Endothelial cell of umbilical vein (primary cell): ENCODE data around the gene NMRK2. TPM values are rescaled to one million over a fixed set of nuclear protein-coding genes. Genes with fewer than 3 reads are reported as not detected.

Experiments
- BruUV-seq: library from RNA; stranded (reverse); fragments of 400-500 nt; replicated peaks from 2 replicates; lab custom pipeline; 2021; lab: Mats Ljungman, UMichigan
- CTCF ChIA-PET: fragments of 300-600, 350-600 bp; sonication (Branson Sonifier 250); formaldehyde crosslinking; loops from one replicate; lab custom pipeline; 2021; ENCODE audit warnings: antibody characterized with exemption, inconsistent platforms; lab: Charles Lee
- POLR2A ChIA-PET: fragments of 300-600, 350-600 bp; sonication (Branson Sonifier 250); formaldehyde crosslinking; loops from one replicate; lab custom pipeline; 2021; ENCODE audit warnings: antibody characterized with exemption, inconsistent platforms; lab: Charles Lee
- DNase-seq: peaks from one replicate; pipeline ENCODE4 v3.0.0-alpha.2; 2011; ENCODE audit warnings: low read depth, low spot score
- FAIRE-seq: peaks from 2 replicates; lab custom pipeline; 2011; peaks lifted over from hg19 to GRCh38; lab: Jason Lieb, UNC
- H2AFZ ChIP-seq: 2 replicates; pipeline ENCODE4 v1.6.0; 2012; ENCODE audit warnings: low read depth, low read length, control low read depth, inconsistent platforms
- H3K27ac ChIP-seq: 2 replicates; pipeline ENCODE4 v1.5.1; 2011; ENCODE audit warnings: low read depth, mild to moderate bottlenecking, control low read depth, low read length, moderate library complexity; ENCODE audit not compliant: insufficient read depth
- H3K27me3 ChIP-seq, 2 experiments: 2 replicates each; pipeline versions ENCODE4 v1.6.0 to v1.6.1; 2011; ENCODE audit warnings: low read length in 2 of 2, mixed read lengths in 1 of 2; ENCODE audit not compliant: control insufficient read depth in 2 of 2, insufficient read depth in 2 of 2
- H3K36me3 ChIP-seq, 2 experiments: 2 replicates in 1 of 2; 3 replicates in 1 of 2; pipeline ENCODE4 v1.5.1; 2011; ENCODE audit warnings: low read length in 2 of 2, mild to moderate bottlenecking in 1 of 2, moderate library complexity in 1 of 2; ENCODE audit not compliant: control insufficient read depth in 2 of 2, insufficient read depth in 2 of 2; ENCODE audit errors: extremely low read depth in 1 of 2
- H3K4me1 ChIP-seq: 3 replicates; pipeline ENCODE4 v1.5.1; 2011; ENCODE audit warnings: mild to moderate bottlenecking, low read length; ENCODE audit not compliant: control insufficient read depth, insufficient read depth; ENCODE audit errors: extremely low read depth
- H3K4me2 ChIP-seq: 2 replicates; pipeline ENCODE4 v1.6.1; 2011; ENCODE audit warnings: low read length, control low read depth, mixed read lengths; ENCODE audit not compliant: insufficient read depth
- H3K4me3 ChIP-seq, 3 experiments: fragments of 200-600 bp in 1 of 3; sonication (generic), shearing (Covaris generic) in 1 of 3; replicated peaks in 1 of 3; 2 replicates each; pipeline ENCODE4 v1.5.1; 2011 to 2016; ENCODE audit warnings: control low read depth in 3 of 3, low read length in 3 of 3, mild to moderate bottlenecking in 2 of 3, inconsistent platforms in 1 of 3, low read depth in 1 of 3, moderate library complexity in 1 of 3; ENCODE audit not compliant: insufficient read depth in 1 of 3
- H3K79me2 ChIP-seq: 2 replicates; pipeline ENCODE4 v1.6.0; 2012; ENCODE audit warnings: low read length, inconsistent platforms; ENCODE audit not compliant: control insufficient read depth, insufficient read depth
- H3K9ac ChIP-seq: replicated peaks from 2 replicates; pipeline ENCODE3; 2011; ENCODE audit warnings: low read length, control low read depth; ENCODE audit not compliant: insufficient read depth; ENCODE audit errors: extremely low read depth
- H3K9me1 ChIP-seq: replicated peaks from 3 replicates; pipeline ENCODE4 v1.6.0; 2011; ENCODE audit warnings: mild to moderate bottlenecking, low read length; ENCODE audit not compliant: control insufficient read depth, insufficient read depth; ENCODE audit errors: extremely low read depth
- H3K9me3 ChIP-seq: replicated peaks from 2 replicates; pipeline ENCODE4 v1.5.1; 2012; ENCODE audit warnings: low read length, inconsistent platforms; ENCODE audit not compliant: control insufficient read depth, insufficient read depth
- H4K20me1 ChIP-seq: replicated peaks from 2 replicates; pipeline ENCODE3; 2011; ENCODE audit warnings: mild to moderate bottlenecking, low read length; ENCODE audit not compliant: control insufficient read depth, insufficient read depth; ENCODE audit errors: extremely low read depth
- CTCF ChIP-seq, 2 donors: IDR thresholded peaks; 1 replicate in 1 of 2; 2 replicates in 1 of 2; pipeline ENCODE4 v1.5.1; 2011; ENCODE audit warnings: low read length in 2 of 2, mild to moderate bottlenecking in 2 of 2, moderate library complexity in 2 of 2, control low read depth in 1 of 2, inconsistent platforms in 1 of 2, low read depth in 1 of 2; ENCODE audit not compliant: insufficient read depth in 1 of 2; ENCODE audit errors: extremely low read depth in 1 of 2
- EZH2 ChIP-seq: IDR thresholded peaks from 2 replicates; pipeline ENCODE4 v1.6.1; 2012; ENCODE audit warnings: borderline replicate concordance, low read depth, mild to moderate bottlenecking, moderate library complexity, low read length, inconsistent platforms; ENCODE audit not compliant: severe bottlenecking
- FOS ChIP-seq: IDR thresholded peaks from 2 replicates; pipeline ENCODE4 v1.6.1; 2011; ENCODE audit warnings: mild to moderate bottlenecking, low read length, moderate library complexity, borderline replicate concordance; ENCODE audit not compliant: insufficient read depth
- GATA2 ChIP-seq: IDR thresholded peaks from 2 replicates; pipeline ENCODE4 v1.7.0; 2011; ENCODE audit warnings: low read depth, mild to moderate bottlenecking, moderate library complexity, mixed read lengths, low read length; ENCODE audit not compliant: insufficient read length, insufficient read depth
- JUN ChIP-seq: IDR thresholded peaks from 2 replicates; pipeline ENCODE4 v1.6.1; 2011; ENCODE audit warnings: borderline replicate concordance, low read depth; ENCODE audit not compliant: insufficient read length, insufficient read depth
- MAX ChIP-seq: IDR thresholded peaks from 2 replicates; pipeline ENCODE4 v1.6.1; 2011; ENCODE audit not compliant: insufficient read depth, insufficient read length
- MYC ChIP-seq: IDR thresholded peaks from one replicate; pipeline ENCODE4 v1.6.1; 2011; ENCODE audit warnings: mild to moderate bottlenecking, low read depth, low read length
- POLR2A ChIP-seq: IDR thresholded peaks from 2 replicates; pipeline ENCODE4 v1.6.1; 2012; ENCODE audit warnings: low read depth, mild to moderate bottlenecking, control low read depth, low read length
- POLR2AphosphoS5 ChIP-seq: IDR thresholded peaks from 2 replicates; pipeline ENCODE4 v1.6.1; 2012; ENCODE audit warnings: low read depth, mild to moderate bottlenecking, control low read depth, low read length, moderate library complexity; ENCODE audit not compliant: insufficient read depth
- dilution Hi-C: fragments of 300-500 bp; cut with MboI; formaldehyde crosslinking; loops from one replicate; pipeline ENCODE4 v1.15.0; 2019; ENCODE audit warnings: low sequenced_read_pairs; ENCODE audit not compliant: extremely low pct_ligation_motif_present
- intact Hi-C: fragments of 100-400 bp; cut with micrococcal nuclease; formaldehyde crosslinking; loops from one replicate; pipeline ENCODE4 v1.10.0; 2022
- polyA plus RNA-seq, 4 experiments: library from polyadenylated mRNA; depleted of rRNA in 3 of 4; stranded (reverse) in 3 of 4; unstranded in 1 of 4; fragments of >200 nt; gene quantifications; 2 replicates each; pipeline versions ENCODE4 v1.2.1 to v1.2.3, GENCODE V29; 2011 to 2012; ENCODE audit warnings: missing spikeins in 1 of 4
- total RNA-seq: library from RNA; stranded (reverse); gene quantifications from 2 replicates; pipeline ENCODE4 v1.2.3, GENCODE V29; 2021

NMRK2 gene
- total and polyA plus RNA-seq, 2 donors (not counting 3 experiments of a cell fraction or from before 2014, with no cell fraction given): not detected

DNA sequence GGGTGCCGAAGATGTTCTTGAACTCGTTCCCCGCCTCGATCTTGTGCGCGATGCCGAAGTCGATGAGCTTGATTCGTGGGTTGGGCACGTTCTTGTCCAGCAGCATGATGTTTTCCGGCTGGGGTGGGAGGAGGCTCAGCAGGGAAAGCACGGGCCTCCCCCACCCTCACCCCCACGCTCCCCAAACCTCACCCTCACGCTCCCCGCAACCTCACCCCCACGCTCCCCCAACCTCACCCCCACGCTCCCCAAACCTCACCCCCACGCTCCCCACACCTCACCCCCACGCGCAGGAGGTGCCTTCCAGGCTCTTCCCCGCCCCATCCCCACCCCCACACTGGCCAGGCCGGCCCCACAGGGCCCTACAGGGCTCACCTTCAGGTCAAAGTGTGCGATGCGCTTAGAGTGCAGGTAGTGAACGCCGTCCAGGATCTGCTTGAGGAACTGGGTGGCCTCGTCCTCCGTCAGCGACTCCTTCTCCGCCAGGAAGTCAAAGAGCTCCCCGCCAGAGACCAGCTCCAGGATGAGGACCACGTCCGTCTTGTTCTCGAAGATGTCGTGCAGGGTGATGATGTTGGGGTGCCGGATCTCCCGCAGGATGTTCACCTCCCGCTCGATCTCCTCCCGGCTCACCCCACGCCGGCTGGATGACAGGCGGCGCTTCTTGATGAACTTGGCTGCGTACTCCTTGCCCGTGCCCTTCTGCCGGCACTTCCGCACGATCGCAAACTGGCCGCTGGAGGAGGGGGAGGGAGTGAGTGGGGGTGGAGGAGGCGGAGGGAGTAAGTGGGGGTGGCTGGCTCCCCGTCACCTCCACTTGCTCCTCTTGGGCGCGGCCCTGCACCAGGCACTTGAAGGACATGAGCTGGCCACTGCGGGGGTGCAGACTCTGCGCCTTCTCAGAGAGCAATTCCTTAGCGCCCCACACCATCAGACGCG is 31.7 kb downstream of the NMRK2 start:
- CTCF ChIA-PET: no interaction called here
- peaks cover 16 to 59% of the 10 kb centered on the region in 2 experiments for H3K36me3 ChIP-seq
- H4K20me1 ChIP-seq: no peaks in the 10 kb centered on the region
- DNase-seq (no peak), FAIRE-seq (no peak)
- intact Hi-C loops (loop anchor here (5.0 kb wide), 1 partner anchor 103 kb away; the partner anchor contains the start of gene ZBTB7A), dilution Hi-C loops (no loop called here)
- peaks cover 35% of the 10 kb centered on the region for H3K79me2 ChIP-seq
- no TSS peak for BruUV-seq
- H3K27me3 ChIP-seq: no peaks in the 10 kb centered on the region
- no peak overlapping the region for H3K27ac ChIP-seq
- H3K9ac ChIP-seq: no peak overlapping the region
- no peak overlapping the region for H3K4me2 ChIP-seq
- H3K9me3 ChIP-seq: no peaks in the 10 kb centered on the region
- TF ChIP-seq POLR2AphosphoS5 (no peak), GATA2 (no peak), MYC (no peak), EZH2 (no peak), MAX (no peak), POLR2A (no peak), CTCF (IDR thresholded peaks at IDR 0.05; ENCODE audit: extremely low read depth in 1 of 2, insufficient read depth in 1 of 2, low read depth in 1 of 2, low read length in 2 of 2) (no peak), FOS (no peak), JUN (no peak)
- H3K4me1 ChIP-seq: peaks cover 16% of the 10 kb centered on the region
- POLR2A ChIA-PET: no interaction called here
- H3K4me3 ChIP-seq: no peak overlapping the region
- H2AFZ ChIP-seq: no peak overlapping the region
- H3K9me1 ChIP-seq: no peaks in the 10 kb centered on the region
